NCI-H146 (cell line): Measurements from ENCODE around the gene CORO2B.
"Not testable (repeated sequence)": the region's sequence is repeated elsewhere in the genome, so short reads cannot be mapped to it uniquely, and the experiment has no call there.

Source experiments
- DNase-seq: peaks from one replicate; lab custom pipeline; 2025; lab: John Stamatoyannopoulos, UW

The CORO2B gene

DNA sequence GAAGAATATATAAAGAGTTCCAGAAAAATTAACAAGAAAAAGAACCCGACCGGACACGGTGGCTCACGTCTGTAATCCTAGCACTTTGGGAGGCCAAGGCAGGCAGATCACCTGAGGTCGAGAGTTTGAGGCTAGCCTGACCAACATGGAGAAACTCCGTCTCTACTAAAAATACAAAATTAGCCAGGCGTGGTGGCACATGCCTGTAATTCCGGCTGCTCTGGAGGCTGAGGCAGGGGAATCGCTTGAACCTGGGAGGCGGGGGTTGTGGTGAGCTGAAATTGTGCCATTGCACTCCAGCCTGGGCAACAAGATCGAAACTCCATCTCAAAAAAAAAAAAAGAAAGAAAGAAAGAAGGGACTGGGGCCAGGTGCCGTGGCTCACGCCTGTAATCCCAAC, 68.6 kb downstream of the CORO2B start:
- not testable (repeated sequence) for DNase-seq

DNA sequence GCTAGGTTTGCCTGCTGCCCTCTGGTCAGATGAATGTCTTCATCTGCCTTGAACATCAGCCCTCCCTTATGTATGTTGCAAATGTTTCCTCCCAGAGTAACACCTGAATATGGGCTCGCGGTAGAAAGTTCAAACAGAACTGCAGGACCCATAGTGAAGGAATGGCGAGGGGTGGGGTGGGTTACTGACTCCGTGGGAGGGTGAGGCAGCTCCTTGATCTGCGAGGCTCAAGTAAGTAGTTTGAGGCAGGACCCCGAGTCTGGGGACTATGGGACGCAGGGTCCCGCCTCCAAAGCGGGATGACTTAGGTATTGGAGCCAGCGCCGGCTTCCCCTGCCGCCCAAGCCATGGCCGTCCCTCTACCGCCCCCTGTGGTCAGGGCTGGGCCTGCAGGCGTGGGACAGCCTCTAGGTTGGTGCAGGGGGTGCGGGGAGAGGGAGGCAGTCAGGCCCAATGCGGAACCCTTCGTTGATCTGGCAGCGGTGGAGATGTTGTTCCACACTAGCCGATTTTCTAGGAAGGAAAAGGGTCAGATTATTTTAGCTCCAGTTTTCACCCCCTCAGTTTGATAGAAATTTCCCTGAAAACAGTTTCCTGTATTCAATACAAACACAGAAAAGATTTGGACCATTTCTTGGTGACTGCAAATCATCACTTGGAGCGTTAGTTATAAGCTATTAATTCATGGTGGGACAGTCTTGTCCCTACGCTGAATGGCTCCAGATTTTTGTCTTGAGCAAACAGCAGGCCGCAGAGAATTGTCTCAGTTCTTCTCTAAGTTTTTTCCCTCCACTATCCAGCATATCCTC, 72.3 kb downstream of the CORO2B start:
- DNase-seq = no peak

DNA sequence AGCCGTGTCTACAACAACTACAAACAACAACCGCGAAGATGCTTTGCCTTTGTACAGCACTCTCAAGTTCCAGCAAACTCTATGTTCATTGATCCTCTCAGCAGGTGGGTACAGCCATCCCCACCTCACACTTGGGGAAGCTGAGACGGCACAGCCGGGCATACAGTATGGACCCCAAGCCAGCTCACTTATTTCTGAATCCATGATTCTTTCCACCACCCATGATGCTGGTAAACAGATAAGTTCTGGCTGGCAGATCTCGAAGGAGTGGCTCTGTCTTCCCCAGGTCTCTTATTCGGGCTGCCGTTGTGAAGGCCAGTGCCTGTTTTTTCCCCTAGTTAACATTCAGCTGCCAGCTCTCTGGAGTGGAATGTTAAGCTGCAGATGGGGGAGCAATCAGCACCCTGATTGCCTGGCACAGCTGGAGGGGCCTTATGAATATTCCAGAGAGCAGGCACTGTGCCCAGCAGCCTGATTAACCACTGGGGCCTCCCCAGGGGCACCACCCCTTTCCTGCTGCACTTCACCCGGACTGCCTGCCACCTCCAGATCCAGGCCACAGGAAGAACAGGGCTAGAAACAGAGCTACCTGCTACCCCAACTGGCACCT, 73.2 kb downstream of the CORO2B start:
- no peak for DNase-seq

DNA sequence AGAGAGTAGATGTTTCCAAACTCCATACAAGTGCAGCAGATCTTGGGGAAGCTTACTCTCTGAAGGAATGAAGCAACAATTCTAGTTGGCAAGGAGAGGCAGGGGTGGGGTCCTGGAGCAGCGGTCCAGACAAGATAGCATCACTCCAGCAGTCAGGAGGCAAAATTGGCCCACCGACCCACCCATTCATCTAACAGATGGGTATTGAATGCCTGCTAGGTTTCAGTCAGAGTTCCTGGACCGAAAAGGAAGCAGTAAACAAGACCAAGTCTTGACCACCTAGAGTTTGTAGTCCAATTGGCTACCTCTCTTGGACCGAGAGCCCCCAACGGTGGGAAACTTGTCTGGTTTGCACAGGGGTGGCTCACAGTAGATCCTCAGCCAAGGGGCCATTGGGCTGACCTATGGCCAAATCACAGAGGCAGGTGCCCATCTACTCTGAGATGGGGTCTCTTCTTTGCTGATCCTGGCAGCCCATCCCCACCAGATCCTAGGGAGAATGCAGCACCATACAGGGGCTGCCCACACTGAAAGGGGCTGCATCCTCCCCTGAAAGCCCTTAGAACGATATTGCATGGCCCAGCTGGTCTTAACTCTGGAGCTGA, 74.3 kb downstream of the CORO2B start:
- no peak for DNase-seq

DNA sequence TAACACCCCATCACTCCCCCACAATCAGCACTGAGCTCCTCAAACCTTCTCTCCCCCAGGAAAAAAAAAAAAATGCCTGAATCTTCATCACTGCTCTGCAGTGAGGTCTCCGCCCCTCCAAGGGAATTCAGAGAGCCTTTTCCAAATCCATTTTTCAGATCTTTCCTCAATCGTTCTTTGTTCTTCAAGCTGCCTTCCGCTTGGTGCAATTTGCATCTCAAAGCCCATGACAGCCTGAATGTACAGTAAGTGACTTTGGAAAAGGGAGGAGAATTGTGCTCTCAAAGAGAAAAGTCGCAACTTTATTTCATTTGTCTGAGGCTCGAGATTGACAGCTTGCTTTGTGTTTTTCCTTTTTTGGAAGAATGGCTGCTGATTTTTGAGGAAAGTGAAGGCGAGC, 75.0 kb downstream of the CORO2B start:
- no peak for DNase-seq

DNA sequence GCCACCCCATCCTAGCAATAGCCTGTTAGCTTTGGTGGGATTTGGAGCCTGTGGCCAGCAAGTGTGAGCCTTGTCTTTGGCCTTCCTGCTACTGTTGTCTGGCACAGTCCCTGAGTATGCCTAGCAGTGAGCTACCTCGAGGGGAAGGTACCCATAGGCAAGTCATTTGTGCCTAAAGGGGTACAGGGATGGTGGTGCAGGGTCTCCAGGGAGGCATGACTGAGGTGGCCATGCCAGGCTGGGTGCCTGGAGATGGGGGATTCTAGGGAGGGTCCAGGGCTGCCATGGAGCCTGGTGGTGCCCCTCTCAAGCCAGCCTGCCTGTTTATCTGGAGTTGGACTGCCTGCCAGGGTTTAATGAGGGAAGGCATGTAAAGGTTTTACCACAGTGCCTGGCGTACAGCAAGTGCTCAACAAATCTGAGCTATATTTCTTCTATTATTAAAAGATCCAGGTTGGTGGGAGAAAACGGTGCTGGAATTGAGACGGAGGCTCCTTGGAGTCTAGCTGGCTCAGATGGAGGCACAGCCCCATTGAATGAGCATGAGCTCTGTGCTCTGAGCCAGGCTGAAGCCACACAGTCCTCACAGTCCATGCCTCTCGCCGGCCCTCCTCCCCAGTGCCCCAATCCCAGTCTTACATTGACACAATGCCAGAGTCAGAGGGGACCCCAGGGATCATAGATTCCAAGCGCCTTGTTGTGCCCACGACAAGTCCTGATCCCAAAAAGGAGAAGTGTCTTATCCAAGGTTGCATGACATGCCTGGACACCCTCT, 76.2 kb downstream of the CORO2B start:
- no peak for DNase-seq

DNA sequence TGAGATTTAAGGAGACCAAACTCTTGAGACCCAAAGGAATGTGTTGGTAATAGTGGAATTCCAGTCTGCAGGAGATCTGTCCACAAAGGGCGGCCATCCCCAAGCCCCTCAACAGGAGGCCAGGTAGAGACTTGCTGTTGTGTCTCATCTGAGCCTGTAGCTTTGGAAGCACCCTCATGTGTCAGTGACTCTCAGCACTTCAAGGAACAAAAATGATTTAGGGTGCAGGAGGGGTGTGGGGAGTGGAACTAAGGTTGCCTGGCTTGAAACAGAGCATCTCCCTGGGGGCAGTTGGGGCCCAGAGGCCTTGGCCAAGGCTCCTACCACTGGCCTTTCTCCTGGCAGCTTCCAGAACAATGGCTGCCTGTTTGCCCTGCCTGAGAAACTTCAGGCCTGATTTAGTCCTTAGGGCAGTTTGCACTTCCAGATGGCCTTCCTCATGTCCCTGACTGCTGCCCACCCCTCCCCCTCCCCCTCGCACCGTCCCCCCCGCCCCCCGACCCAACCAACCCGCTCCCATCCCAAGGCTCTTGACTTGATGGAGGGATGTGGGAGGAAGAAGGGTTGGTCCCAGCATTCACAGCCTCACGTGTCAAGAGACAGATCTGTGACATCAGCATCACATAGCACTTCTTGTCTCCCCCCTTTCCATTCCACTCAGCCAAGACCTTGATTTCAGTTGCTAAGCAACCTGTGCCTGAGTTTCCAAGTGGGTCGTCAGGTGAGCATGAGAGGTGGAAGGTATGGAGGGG, 77.1 kb downstream of the CORO2B start:
- no peak for DNase-seq

DNA sequence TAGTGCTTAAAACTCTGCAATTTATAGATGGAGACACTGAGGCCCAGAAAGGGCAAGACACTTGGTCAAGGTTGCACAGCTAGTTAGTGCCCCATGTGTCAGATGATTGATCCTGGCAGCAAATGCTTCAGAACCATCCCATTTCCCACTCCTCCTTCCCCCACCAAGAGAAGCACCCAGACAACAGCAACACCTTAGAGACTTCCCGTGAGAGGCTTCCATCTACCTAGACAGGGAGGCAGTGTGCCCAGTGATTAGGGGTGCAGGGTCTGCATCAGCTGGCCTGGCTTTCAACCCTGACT, 77.6 kb downstream of the CORO2B start:
- no peak for DNase-seq

DNA sequence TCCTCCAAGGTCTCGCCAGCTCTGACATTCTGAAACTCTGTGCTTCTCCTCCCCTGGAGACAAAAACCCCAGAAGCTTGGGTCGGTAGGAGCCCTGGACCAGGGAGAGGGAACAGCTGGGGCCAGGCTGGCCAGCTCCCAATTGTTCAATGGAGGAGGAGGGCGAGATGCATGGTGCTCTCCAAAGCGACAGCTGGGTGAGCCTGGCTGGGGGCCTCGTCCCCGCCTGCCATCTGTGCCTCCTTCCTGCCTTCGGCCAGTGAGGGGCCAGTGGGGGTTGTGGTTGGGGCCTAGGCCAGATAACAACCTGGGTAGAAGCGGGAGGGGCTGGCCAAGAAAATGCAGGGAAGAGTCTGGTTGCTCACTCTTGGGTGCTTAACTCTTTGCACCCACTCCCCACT, 79.4 kb downstream of the CORO2B start:
- DNase-seq = peak; percentile 12

DNA sequence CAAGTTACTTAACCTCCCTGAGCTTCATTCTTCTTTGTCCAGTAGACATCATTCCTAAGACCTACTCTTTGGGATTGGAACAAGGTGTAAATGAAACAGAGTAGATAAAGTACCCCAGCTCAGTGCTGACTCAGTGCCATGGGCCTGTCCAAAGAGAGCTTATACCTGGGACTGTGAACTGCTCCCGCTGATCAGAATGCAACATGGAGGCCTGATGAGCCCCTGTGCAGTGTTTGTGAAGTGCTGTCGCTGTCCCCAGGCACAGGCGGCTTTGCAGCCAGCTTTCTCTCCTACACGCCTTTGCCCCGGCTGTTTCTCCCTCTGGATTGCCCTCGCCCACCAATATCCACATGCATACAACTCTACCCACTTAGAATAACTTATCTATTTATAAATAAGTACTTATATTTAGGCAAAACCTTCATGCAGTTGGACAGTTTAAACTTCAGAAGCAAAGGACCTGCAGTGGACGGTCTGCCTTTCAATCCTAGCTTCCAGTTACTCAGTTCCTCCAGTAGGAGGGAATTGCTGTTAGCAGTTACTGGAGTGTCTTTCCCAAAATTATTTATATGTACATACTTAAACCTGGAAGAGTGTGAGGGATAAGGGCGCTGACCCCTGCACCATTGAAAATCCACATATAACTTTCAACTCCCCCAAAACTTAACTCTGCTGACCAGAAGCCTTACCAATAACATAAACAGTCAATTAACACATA, 80.0 kb downstream of the CORO2B start:
- no peak for DNase-seq

DNA sequence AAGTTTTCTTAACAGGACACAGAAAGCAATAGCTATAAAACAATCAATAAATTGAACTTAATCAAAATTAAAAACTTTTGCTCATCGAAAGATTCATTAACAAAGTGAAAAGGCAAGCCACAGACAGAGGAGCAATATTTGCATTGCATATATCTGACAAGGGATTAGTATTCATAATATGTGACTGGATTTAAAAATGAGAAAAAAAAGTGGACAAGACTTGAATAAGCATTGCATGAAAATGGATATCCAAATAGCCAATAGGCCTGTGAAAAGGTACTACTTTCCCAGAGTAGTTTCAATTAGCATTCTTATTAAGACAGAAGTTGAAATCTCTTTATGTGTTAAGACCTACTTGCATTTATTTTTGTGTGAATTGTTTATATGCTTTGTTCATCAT, 84.7 kb downstream of the CORO2B start:
- DNase-seq = no peak

DNA sequence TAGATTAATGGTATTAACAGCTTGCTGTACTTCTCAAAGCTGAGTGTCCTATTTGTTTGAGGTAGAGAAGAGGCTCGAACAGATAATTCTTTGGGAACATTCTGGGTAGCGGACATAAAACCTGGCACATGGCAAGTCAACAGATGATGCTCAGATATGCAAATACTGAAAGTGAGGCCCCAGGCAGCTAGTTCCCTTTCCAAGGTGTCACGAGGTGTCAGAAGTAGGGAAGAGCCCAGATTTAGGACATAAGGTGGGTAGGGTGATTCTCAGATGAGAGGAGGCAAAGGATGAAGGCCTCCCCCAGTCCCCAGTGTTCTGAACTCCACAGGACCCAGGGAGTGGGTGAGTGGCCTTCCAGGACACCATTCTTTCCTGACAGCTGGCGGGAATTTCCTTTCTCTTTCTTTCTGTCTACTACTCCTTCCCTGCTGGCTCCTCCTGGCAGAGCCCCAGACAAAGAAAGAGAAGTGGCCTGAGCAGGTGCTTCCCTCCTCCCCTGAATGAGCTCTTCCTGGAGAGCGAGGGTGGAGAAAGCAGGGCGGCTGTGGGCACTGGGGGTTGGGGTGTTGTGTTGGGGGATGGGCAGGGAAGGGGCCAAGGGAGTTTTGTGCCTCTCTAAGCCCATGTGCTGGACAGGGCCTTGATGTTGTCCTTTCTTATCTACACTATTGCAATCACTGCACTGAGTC, 87.5 kb downstream of the CORO2B start:
- peak; percentile 78 for DNase-seq

DNA sequence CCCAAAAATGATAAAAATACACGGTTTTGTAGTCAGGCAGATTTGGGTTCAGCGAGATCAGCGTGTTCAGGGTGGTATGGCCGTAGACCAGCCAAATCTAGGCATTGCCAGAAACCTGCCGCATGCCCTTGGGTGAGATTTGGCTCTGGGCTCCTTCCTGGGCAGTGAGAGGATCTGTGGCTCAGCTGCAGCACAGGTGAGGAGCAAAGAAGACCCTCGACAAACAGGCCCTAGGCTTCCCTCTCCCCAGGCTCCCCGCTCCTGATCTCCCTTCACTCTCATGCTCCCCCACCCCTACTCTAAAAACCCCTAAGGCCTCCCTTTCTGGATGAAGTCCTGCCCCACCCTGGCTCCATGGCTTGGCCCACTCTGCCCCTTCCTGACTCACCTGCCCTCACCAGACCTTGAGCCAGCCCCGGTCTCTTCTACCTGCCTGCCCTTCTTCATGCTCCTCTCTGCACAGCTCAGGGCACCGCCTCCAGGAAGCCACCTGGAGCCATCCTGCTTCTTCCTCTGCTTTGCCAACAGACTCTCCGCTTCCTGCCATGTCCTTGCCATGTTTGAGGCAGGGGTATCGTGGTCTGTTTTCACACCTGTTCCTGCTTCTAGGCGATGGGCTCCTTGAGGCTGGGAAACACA, 88.1 kb downstream of the CORO2B start:
- no peak for DNase-seq

DNA sequence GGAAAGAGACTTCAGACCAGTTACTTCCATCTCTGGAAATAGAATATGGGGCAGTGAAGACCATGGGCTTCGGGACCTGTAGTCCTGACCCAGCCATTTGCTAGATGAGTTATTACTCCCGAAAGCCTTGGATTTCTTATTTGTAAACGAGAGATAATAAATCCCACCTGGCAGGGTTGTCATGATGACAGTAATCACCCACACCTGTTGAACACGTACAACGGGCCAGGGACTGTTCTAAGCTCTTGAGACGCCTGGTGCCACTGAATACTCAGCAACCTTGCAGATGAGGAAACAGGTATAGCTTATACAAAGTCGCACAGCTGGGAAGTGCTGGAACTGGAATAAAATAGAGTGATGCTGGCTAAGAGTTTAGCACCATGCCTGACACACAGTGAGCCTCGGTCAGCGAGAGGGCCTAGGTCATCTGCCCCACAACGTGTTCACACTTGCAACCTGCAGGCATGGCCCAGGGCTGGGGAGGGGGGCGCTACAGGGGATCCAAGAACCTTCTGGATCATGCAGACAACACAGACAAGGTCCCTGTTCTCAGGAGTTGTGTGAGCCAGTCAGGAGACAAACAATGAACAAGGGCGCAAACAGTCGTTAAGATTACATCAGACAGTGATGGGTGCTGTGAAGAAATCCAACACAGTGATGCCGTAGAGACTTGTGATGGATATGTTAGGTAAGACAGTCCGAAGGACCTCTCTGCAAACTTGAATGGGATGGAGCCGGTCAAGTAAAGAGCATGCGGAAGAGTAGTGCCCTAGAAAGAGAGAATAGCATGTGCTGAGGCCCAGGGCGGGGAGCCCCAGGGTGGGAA, 89.2 kb downstream of the CORO2B start:
- peak; percentile 18 for DNase-seq

DNA sequence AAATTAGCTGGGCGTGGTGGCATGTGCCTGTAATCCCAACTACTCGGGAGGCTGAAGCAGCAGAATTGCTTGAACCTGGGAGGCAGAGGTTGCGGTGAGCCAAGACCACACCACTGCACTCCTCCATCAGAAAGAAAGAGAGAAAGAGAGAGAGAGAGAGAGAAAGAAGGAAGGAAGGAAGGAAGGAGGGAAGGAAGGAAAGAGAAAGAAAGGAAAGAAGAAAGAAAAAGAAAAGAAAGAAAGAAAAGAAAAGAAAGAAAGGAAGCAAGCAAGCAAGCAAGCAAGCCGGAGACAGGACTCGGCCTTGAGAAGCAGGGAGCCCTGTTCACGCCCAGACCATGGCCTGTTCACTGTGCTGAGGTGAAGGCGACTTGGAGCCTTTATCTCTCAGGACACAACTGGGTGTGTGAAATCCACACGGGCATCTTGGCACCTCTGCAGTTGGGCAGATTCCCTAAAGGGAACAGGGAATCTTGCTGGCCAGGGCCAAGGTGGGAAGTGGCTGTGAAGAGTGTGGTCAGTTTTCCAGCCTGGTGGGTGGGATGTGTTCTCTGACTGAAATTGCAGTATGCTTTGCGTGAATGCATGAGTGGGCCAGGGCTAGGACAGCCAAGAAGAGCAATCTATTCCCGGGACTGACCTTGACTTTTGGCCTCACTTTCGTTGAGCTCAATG, 90.3 kb downstream of the CORO2B start:
- DNase-seq = no peak

DNA sequence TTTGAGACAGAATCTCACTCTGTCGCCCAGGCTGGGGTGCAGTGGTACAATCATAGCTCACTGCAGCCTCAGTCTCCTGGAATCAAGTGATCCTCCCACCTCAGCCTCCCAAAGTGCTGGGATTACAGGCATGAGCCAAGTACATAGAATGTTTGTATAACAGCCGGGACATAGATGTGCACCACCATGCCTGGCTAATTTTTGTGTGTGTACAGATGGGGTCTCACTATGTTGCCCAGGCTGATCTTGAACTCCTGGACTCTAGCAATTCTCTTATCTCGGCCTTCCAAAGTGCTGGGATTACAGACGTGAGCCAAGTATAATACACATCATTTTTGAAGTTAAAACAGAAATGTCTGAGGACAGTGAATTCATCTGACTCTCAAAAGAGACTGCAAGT, 93.5 kb downstream of the CORO2B start:
- no peak for DNase-seq

DNA sequence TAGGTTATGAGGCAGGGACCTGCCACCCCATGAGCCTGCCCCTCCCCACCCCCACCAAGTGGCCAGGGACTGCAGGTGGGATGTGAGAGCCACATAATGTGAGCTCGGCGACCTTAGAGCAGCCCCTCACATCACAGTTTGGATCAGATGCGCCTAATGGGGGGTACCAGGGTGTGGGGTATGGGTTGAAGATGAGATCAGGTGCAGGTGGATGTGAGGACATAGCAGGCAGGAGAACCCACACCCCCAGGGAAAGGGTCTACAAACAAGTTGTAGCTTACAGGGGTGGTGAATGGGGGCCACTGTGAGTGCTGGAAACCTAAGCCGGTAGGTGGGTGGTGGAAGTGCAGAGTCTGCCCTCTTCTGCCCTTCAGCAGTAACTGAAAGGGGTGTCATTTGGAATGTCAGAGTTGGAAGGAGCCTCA, 94.0 kb downstream of the CORO2B start:
- peak; percentile 12 for DNase-seq

DNA sequence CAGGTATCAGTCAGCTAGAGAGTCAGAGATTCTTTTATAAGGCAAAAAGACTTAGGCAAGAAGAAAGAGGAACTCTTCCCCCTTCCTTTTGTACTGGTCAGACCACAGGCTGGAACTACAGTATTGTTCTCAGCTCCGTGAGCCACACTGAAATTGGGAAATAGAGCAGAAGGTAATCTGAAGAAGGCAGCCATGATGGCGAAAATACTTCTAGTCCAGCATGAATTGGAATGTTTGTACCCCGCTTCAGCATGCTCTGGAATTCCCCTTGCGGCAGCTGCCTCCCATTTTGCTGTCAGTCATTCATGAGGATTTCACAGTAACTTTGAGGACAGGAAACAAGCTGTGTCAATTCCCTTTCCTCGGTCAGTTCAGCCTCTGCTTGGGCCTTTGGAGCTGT, 96.2 kb downstream of the CORO2B start:
- DNase-seq = no peak
